Measurements from ENCODE around the gene GSE1. TPM values are rescaled to one million over a fixed set of nuclear protein-coding genes. Genes with fewer than 3 reads are reported as not detected.

The GSE1 gene
- total RNA-seq, 6 experiments from 2014 or later: 30.0 to 48.0 (median 38.8) TPM

DNA sequence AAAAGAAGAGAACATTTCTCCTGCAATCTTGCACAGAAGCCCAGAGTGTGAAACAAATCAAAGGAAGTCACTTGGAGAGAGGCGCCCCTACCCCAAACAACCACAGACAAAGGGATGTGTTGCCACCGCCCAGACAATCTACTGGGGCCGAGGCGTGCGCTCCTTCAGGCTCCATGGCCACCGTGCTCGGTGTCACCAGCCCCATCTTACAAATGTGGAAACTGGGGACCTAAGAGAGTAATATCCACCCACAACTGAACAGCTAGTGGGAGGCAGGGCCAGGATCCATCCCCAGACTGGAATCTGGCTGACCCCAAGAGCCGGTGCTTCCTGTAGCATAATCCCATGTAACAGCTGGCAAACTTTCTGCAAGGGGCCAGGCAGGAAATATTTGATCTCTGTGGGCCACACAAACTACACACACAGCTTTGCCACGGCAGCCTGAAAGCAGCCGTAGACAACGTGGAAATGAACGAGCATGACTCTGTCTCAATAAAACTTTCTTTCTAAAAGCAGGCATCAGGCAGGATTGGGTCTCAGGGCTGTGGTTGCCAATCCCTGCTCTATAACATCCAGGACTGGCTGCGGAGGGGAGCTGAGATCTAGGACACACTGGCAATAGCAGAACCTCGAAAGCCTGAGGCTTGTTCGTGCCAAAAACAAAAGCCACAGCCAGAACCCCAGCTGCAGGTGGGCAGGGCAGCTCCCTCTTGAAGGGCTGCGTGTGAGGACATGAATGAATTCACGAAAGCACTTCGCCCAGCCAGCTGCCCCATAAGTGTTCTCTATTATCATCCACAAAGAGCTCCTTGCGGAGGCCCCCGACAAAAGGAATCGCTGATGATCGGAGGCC, 102.3 kb downstream of the GSE1 start:
- 59% methylated on average over 17 of the region's 22 CpGs for WGBS (ENCODE audit: insufficient coverage, low coverage, low lambda C conversion rate, missing lambda C conversion rate)
- ATAC-seq: no peak
- TF ChIP-seq, protein P1, sequence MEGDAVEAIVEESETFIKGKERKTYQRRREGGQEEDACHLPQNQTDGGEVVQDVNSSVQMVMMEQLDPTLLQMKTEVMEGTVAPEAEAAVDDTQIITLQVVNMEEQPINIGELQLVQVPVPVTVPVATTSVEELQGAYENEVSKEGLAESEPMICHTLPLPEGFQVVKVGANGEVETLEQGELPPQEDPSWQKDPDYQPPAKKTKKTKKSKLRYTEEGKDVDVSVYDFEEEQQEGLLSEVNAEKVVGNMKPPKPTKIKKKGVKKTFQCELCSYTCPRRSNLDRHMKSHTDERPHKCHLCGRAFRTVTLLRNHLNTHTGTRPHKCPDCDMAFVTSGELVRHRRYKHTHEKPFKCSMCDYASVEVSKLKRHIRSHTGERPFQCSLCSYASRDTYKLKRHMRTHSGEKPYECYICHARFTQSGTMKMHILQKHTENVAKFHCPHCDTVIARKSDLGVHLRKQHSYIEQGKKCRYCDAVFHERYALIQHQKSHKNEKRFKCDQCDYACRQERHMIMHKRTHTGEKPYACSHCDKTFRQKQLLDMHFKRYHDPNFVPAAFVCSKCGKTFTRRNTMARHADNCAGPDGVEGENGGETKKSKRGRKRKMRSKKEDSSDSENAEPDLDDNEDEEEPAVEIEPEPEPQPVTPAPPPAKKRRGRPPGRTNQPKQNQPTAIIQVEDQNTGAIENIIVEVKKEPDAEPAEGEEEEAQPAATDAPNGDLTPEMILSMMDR (IDR thresholded peaks at IDR 0.05): no peak
- no peak for TF ChIP-seq POLR2A (IDR thresholded peaks at IDR 0.05)
- Histone ChIP-seq H3K9me3 (no peaks in the 10 kb centered on the region), H3K4me3 (no peak overlapping the region), H3K27ac (no peak overlapping the region), H3K27me3 (no peaks in the 10 kb centered on the region), H3K4me1 (peaks cover 0 to 12% (median 3%) of the 10 kb centered on the region in 4 donors), H3K36me3 (no peaks in the 10 kb centered on the region)
- DNase-seq: no peak
- intact Hi-C loops (cut with DNase I): loop anchor here (5.0 to 10.0 kb wide), 2 partner anchors 53 to 61 kb away; no protein-coding TSS in a partner anchor

DNA sequence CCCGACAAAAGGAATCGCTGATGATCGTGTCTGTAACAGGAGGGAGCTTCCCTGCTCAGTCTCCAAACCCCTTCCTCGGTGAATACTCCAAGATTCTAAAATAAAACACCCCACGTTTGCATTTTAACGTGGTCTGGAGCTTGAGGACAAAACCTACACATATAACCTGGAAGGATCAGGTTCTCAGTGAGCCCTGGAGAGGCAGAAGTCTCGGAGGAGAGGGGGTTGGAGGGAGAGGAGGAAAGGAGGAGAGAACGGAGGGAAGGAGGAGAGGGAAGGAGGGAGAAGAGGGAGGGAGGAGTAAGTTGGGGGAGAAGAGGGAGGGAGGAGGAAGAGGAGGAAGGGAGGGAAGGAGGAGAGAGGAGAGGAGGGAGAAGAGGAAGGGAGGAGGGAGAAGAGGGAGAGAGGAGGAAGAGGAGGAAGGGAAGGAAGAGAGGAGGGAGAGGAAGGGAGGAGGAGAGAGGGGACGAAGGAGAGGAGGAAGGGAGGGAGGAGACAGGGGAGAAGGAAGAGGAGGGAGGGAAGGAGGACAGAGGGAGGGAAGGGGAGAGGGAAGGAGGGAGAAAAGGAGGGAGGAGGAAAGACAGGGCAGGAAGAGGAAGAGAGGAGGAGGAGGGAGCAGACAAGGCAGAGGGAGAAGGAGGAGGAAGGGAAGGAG, 103.0 kb downstream of the GSE1 start:
- intact Hi-C loops (cut with DNase I): loop anchor here (5.0 to 10.0 kb wide), 2 partner anchors 54 to 61 kb away; no protein-coding TSS in a partner anchor
- H3K4me3 ChIP-seq: no peak overlapping the region
- H3K27me3 ChIP-seq: no peaks in the 10 kb centered on the region
- no peak for ATAC-seq
- H3K27ac ChIP-seq: no peak overlapping the region
- H3K9me3 ChIP-seq: no peaks in the 10 kb centered on the region
- WGBS (ENCODE audit: insufficient coverage, low coverage, low lambda C conversion rate, missing lambda C conversion rate): 43% methylated on average over 9 of the region's 9 CpGs
- DNase-seq: no peak
- peaks cover 0 to 15% (median 3%) of the 10 kb centered on the region in 4 donors for H3K4me1 ChIP-seq
- TF ChIP-seq, protein P1 (IDR thresholded peaks at IDR 0.05): no peak
- H3K36me3 ChIP-seq: no peaks in the 10 kb centered on the region

DNA sequence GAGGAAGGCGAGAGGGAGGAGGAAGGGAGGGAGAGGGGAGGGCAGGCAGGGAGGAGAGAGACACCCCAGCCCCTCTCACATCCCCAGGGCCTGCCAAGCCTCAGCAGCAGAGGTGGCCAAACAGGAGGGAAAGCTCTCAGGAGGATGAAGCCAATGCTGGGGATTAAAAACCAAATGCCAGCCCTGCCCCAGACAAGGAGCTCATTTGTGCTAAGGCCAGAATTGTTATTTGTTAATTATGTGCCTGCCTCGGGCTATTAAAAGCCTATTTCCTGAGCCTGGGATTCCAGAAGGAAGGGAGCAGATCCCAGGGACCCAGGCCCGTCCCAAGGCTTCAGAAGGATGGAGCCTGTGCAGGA, 103.5 kb downstream of the GSE1 start:
- Histone ChIP-seq H3K9me3 (no peaks in the 10 kb centered on the region), H3K4me3 (no peak overlapping the region), H3K27me3 (no peaks in the 10 kb centered on the region), H3K27ac (no peak overlapping the region), H3K4me1 (peaks cover 0 to 15% (median 3%) of the 10 kb centered on the region in 4 donors), H3K36me3 (no peaks in the 10 kb centered on the region)
- TF ChIP-seq POLR2A (IDR thresholded peaks at IDR 0.05): no peak
- TF ChIP-seq, protein P1 (IDR thresholded peaks at IDR 0.05): no peak
- no peak for DNase-seq
- intact Hi-C loops (cut with DNase I): loop anchor here (5.0 to 10.0 kb wide), 2 partner anchors 54 to 62 kb away; no protein-coding TSS in a partner anchor
- 36% methylated on average over 3 of the region's 3 CpGs for WGBS (ENCODE audit: insufficient coverage, low coverage, low lambda C conversion rate, missing lambda C conversion rate)
- no peak for ATAC-seq

DNA sequence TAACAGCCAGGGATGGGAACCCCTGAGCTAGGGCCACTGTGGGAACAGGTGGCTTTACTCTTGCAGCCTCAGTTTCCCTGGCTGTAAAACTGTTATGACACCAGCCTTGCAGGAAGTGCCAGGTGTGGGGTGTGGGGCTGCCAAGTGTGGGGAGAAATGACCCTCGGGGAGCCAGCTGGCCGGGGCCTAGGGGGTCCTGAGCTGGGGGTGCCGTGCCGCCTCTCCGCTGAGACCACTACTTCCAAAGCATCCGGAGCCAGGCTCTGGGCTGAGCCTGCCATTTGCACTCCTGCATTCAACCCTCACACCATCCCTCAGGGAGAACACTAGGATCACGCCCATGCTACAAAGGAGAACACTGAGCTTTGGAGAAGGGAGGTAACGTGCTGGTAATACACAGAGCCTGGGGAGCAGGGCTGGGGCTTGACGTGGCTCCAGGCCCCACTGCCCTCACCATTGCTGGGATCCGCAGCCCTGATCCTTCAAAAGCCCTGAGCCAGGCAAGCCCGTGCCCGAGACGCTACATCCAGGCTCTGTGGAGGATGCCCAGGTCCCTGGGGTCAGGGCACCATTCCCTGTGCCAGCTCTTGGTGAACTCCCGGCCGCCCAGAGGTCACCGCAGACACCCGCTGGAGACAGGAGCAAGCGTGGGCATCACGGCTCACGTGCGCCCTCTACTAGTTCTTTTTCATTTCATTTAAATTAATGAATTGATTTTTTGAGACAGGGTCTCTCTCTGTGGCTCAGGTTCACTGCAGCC, 104.5 kb downstream of the GSE1 start:
- Histone ChIP-seq H3K36me3 (no peaks in the 10 kb centered on the region), H3K27ac (no peak overlapping the region), H3K4me1 (peaks cover 0 to 15% (median 3%) of the 10 kb centered on the region in 4 donors), H3K9me3 (no peaks in the 10 kb centered on the region), H3K27me3 (no peaks in the 10 kb centered on the region), H3K4me3 (no peak overlapping the region)
- intact Hi-C loops (cut with DNase I): loop anchor here (5.0 to 10.0 kb wide), 2 partner anchors 55 to 63 kb away; no protein-coding TSS in a partner anchor
- WGBS (ENCODE audit: insufficient coverage, low coverage, low lambda C conversion rate, missing lambda C conversion rate): 3% methylated on average over 11 of the region's 21 CpGs
- TF ChIP-seq, protein P1 (IDR thresholded peaks at IDR 0.05): peak; percentile 78 to 82 (median 80)
- no peak for TF ChIP-seq POLR2A (IDR thresholded peaks at IDR 0.05)
- DNase-seq (peak; percentile 82 to 90 (median 89)), ATAC-seq (peak; percentile 78 to 90 (median 86))

Measured in right lobe of liver (tissue), 6 donors.